ENCODE data around the gene DNAJA4. TPM values are rescaled to one million over a fixed set of nuclear protein-coding genes. Genes with fewer than 3 reads are reported as not detected.

Gene DNAJA4
- total RNA-seq, result 1.8 and 1.9 TPM in 2 replicates

GRCh38 chr15:78264304-78265136 is at the start of gene DNAJA4:
TSS of gene DNAJA4 (plus strand) at chr15:78264562. CDS start at chr15:78264764, 202 bp downstream.

GRCh38 chr15:78234515-78235040 is 29.8 kb upstream of the DNAJA4 start, which contains the start of gene ACSBG1:
TSS of gene ACSBG1 (minus strand) at chr15:78234565. CDS start at chr15:78234501, 64 bp downstream.

DNA sequence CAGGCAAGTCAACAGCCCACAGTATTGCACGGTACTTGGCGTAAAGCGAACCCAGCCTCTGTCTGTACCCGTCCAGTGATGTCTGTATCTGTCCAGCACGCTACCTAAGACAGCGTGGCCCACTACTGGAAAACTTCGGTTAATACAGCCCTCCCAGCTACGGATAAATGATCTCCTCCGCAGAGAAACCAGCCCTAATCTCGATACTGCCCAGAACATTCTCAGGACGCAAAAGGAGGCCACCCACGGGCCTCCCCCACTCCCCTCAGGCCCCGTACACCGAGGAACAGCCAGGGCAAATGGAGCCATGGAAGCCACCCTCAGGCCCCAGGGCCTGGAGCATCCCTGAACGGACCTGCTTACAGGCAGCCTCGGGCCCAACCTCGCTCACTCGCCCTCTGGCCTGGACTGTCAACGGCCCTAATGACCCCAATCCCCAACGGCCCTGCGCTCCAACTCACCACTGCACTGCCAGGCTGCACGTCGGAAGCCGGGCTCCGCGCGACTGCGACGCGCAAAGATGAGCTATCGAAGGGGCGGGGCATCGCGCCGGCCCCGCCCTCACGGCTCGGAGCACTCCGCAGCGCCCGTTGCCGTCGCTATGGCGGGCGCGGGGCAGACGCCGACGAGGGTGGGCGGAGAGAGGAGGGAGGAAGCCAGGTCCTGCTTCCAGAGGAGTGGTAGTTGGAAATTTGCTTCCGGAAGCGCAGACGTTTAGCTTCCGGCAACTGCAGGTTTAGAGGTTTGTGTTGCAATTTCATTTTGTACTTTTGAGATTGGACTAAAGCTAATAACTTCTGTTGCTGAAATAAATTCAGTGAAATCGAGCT is 35.0 kb downstream of the DNAJA4 start, which contains the start of gene SKIC8:
Gene SKIC8, minus strand, starts transcription at position 509 of the 830 bp plus-strand sequence. CDS start 3,923 bp downstream, outside the sequence.

Small RNA genes lying within 50 kb of the gene (small RNA-seq; reads per million reads assigned to genes)
- 0.29 reads per million for gene AC090607.5 (ENCODE audit: low replicate concordance)

Other genes with a start within 250 kb of the DNAJA4 start
- gene TBC1D2B, start 186.9 kb upstream of the DNAJA4 start, total RNA-seq, result 22.3 and 45.0 TPM in 2 replicates
- gene SH2D7, start 172.0 kb upstream of the DNAJA4 start, total RNA-seq, result not detected in 2 replicates
- gene CIB2, start 133.1 kb upstream of the DNAJA4 start, total RNA-seq, result 2.4 and 3.0 TPM in 2 replicates
- gene IDH3A, start 115.2 kb upstream of the DNAJA4 start, total RNA-seq, result 56.5 and 60.4 TPM in 2 replicates
- gene ACSBG1, start 30.0 kb upstream of the DNAJA4 start, total RNA-seq, result not detected in 2 replicates
- 67.8 and 67.9 TPM in 2 replicates for gene SKIC8, start 35.0 kb downstream of the DNAJA4 start, total RNA-seq
- not detected in 2 replicates for gene CRABP1, start 75.8 kb downstream of the DNAJA4 start, total RNA-seq
- 24.1 and 24.8 TPM in 2 replicates for gene IREB2, start 173.7 kb downstream of the DNAJA4 start, total RNA-seq
- gene HYKK, start 243.0 kb downstream of the DNAJA4 start, total RNA-seq, result 1.1 TPM in 2 replicates

All from placental pericyte (primary cell).